Adrenal gland (tissue), 5 donors: Measurements from ENCODE around the gene TBC1D22A.

Experiments used
- CTCF ChIP-seq, 6 experiments: fragments of 450-650 bp in 4 of 6; fragments of 200-600 bp in 2 of 6; sonication (generic) in 1 of 6; IDR thresholded peaks; 1 replicate in 5 of 6; 2 replicates in 1 of 6; pipeline versions ENCODE4 v1.5.1 to v1.8.0; 2016 to 2021; ENCODE audit warnings: antibody characterized with exemption in 6 of 6, mild to moderate bottlenecking in 2 of 6, moderate library complexity in 1 of 6
- POLR2A ChIP-seq, 2 donors: fragments of 450-650 bp; IDR thresholded peaks; one replicate each; pipeline ENCODE4 v1.6.1; 2017; ENCODE audit warnings: antibody characterized with exemption in 2 of 2, mild to moderate bottlenecking in 2 of 2, moderate library complexity in 1 of 2
- donor health status: DM: no; HTN: no; CAD: no.

DNA sequence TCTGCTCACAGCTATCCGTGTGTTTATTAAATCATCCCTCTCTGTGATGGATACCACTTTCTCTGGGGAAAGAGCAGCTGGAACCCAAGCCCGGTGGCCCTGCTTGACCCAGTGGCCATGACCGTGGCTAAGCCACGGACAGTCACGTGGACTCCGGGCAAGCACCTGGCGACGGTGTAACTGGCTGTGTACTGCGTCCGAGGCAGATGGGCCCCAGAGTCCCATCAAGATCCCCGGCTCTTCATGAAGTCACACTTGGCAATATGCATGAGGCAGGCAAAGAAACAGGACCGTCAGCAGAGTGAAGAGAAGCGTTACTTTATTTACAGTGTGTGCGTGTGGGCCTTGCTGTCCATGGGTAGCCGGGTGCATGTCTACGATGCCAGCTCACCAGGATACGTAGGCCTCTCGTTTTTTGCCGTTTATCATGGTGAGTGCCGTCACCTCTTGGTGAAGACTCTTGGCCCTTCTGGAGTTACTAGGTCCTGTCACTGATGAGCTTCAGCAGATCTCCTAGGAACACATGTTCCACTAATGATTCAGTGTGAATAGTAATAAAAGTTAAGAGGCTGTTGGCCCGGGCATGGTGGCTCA, 366.3 kb downstream of the TBC1D22A start:
- no peak for TF ChIP-seq CTCF (IDR thresholded peaks at IDR 0.05)
- TF ChIP-seq POLR2A (IDR thresholded peaks at IDR 0.05), result no peak
